ENCODE data around the gene SOX10. TPM values are rescaled to one million over a fixed set of nuclear protein-coding genes. Genes with fewer than 3 reads are reported as not detected.

Gene SOX10
- total and polyA plus RNA-seq, 10 donors: 0.09 to 1.8 (median 0.21) TPM; not detected in 4

- no peak for DNase-seq
- H3K4me1 ChIP-seq: peaks cover 0 to 25% (median 14%) of the 10 kb centered on the region in 6 donors
- H3K27me3 ChIP-seq (replicated peaks in 1 of 7): no peaks in the 10 kb centered on the region
- TF ChIP-seq POLR2A (IDR thresholded peaks at IDR 0.05) (no peak), POLR2AphosphoS5 (IDR thresholded peaks at IDR 0.05) (no peak), CTCF (IDR thresholded peaks at IDR 0.05 in 8 of 11, conservative IDR thresholded peaks at IDR 0.05 in 3 of 11) (no peak)
- intact Hi-C loops (cut with DNase I; ENCODE audit: low total_unique reads): no loop called here
- no peaks in the 10 kb centered on the region for H3K9me3 ChIP-seq
- no peaks in the 10 kb centered on the region for H3K36me3 ChIP-seq
- no peak overlapping the region for H3K27ac ChIP-seq
- WGBS, 5 donors: 54 to 69% (median 62%) methylated on average over 14 to 16 of the region's 16 CpGs
- H3K4me3 ChIP-seq: no peak overlapping the region
Observed at GRCh38 chr22:37999640-38000272, 15.4 kb upstream of the SOX10 start.

GRCh38 chr22:37999236-37999635, 14.9 kb upstream of the SOX10 start:
- H3K27me3 ChIP-seq (replicated peaks in 1 of 7): no peaks in the 10 kb centered on the region
- intact Hi-C loops (cut with DNase I; ENCODE audit: low total_unique reads): no loop called here
- 83 to 93% (median 89%) methylated on average over 8 to 10 of the region's 10 CpGs for WGBS, 5 donors
- H3K36me3 ChIP-seq: no peaks in the 10 kb centered on the region
- no peak overlapping the region for H3K4me3 ChIP-seq
- H3K27ac ChIP-seq: no peak overlapping the region
- H3K9me3 ChIP-seq: no peaks in the 10 kb centered on the region
- peaks cover 0 to 30% (median 17%) of the 10 kb centered on the region in 6 donors for H3K4me1 ChIP-seq
- TF ChIP-seq CTCF (IDR thresholded peaks at IDR 0.05 in 8 of 11, conservative IDR thresholded peaks at IDR 0.05 in 3 of 11) (no peak), POLR2A (IDR thresholded peaks at IDR 0.05) (no peak), POLR2AphosphoS5 (IDR thresholded peaks at IDR 0.05) (no peak)
- DNase-seq: no peak

GRCh38 chr22:37998543-37998942, 14.2 kb upstream of the SOX10 start:
- H3K27ac ChIP-seq: no peak overlapping the region
- intact Hi-C loops (cut with DNase I; ENCODE audit: low total_unique reads): no loop called here
- 82 to 92% (median 88%) methylated on average over 7 of the region's 7 CpGs for WGBS, 5 donors

More at GRCh38 chr22:37998543-37998942, 14.2 kb upstream of the SOX10 start:
- no peaks in the 10 kb centered on the region for H3K9me3 ChIP-seq
- no peaks in the 10 kb centered on the region for H3K27me3 ChIP-seq (replicated peaks in 1 of 7)
- no peaks in the 10 kb centered on the region for H3K36me3 ChIP-seq
- no peak for TF ChIP-seq POLR2AphosphoS5 (IDR thresholded peaks at IDR 0.05)
- TF ChIP-seq CTCF (IDR thresholded peaks at IDR 0.05 in 8 of 11, conservative IDR thresholded peaks at IDR 0.05 in 3 of 11): no peak
- TF ChIP-seq POLR2A (IDR thresholded peaks at IDR 0.05): no peak
- peaks cover 0 to 36% (median 17%) of the 10 kb centered on the region in 6 donors for H3K4me1 ChIP-seq
- H3K4me3 ChIP-seq: no peak overlapping the region
- DNase-seq: no peak

All from spleen (tissue), 11 donors.